GM12891 (cell line): ENCODE data around the gene C11orf16. TPM values are rescaled to one million over a fixed set of nuclear protein-coding genes. Genes with fewer than 3 reads are reported as not detected.
"Not testable (repeated sequence)": the region's sequence is repeated elsewhere in the genome, so short reads cannot be mapped to it uniquely, and the experiment has no call there.

Source experiments
- DNase-seq: peaks from one replicate; pipeline ENCODE4 v3.0.0; 2011; ENCODE audit warnings: low spot score; ENCODE audit not compliant: insufficient read length
- FAIRE-seq: peaks from 2 replicates; lab custom pipeline; 2011; peaks lifted over from hg19 to GRCh38; lab: Jason Lieb, UNC
- PAX5 ChIP-seq: IDR thresholded peaks from 2 replicates; pipeline ENCODE4 v1.6.1; 2011; ENCODE audit warnings: low read length, moderate library complexity, mild to moderate bottlenecking; ENCODE audit not compliant: insufficient read depth, severe bottlenecking
- POLR2A ChIP-seq: IDR thresholded peaks from 2 replicates; pipeline ENCODE4 v1.6.1; 2011; ENCODE audit warnings: low read depth, low read length, control low read depth
- POLR2AphosphoS5 ChIP-seq: IDR thresholded peaks from 2 replicates; pipeline ENCODE4 v1.6.1; 2011; ENCODE audit warnings: low read depth, low read length, control low read depth
- POU2F2 ChIP-seq: IDR thresholded peaks from 2 replicates; pipeline ENCODE4 v1.6.1; 2011; ENCODE audit warnings: low read depth, mild to moderate bottlenecking, control low read depth, low read length, moderate library complexity
- SPI1 ChIP-seq: IDR thresholded peaks from 2 replicates; pipeline ENCODE4 v1.6.1; 2011; ENCODE audit warnings: low read depth, low read length, control low read depth
- TAF1 ChIP-seq: IDR thresholded peaks from 2 replicates; pipeline ENCODE4 v1.6.1; 2011; ENCODE audit warnings: low read depth, low read length, control low read depth
- polyA plus RNA-seq: library from polyadenylated mRNA; unstranded; fragments of >200 nt; gene quantifications from one replicate; pipeline ENCODE4 v1.2.1, GENCODE V29; 2012; ENCODE audit warnings: low read depth, missing spikeins, inconsistent platforms; ENCODE audit not compliant: missing spikeins

Gene C11orf16, protein sequence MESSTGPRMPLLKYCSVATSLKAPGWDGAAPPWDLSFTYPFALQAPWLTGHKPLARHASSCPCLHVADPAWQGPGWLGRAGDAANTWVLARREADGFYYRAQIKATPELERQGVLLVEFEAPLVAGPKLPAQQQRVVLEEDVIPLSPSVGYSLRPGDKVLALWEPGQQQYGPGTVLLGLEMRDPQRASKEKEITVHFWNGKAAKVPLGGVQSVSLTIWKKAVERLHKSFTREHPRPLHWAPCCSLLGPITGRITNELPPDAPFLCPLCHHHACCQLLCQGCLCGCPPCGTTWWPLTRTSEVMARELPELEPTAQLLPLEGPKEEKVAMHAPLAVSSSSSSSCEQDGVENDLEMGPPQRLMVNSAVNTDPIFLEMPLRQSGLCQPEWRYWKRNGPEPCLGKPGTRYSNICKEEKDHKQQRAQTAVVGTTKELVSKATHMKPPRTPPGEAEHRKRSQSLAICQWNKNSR
- polyA plus RNA-seq, result not detected

DNA sequence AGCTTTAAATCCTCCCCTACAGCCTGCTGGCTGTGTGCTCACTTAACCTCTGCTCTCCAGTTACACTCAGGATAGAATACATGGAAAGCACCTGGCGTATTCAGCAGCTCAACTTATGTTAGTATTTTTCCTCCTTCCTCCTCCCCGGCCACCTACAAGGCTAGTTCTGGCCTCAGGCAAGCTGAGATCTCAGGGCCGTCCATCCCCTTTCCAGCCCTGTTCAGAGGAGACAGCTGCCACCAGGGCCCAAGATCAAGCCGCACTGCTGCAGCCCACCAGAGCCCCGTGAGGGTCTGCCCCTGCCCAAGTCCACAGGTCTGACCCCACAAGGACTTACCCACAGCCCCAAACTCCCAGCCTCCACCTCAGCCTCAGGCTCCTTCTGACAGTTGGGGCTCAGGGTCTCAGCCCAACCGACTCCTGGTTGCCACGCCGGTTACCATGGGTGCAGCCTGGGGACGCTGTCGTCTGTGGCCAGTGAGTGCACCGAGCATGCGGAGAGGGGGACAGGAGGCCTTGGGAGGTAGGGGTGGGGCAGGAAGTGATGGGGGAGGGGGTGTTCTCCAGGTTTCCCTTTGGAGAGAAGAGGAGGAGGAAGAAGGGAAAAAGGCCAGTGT lies at the start of gene C11orf16:
C11orf16 (minus strand) TSS at position 384 of the 617 bp plus-strand sequence. CDS start 639 bp downstream, outside the sequence.
- no peak for DNase-seq
- FAIRE-seq, result no peak
- TF ChIP-seq POLR2A, result no peak
- TF ChIP-seq POU2F2, result no peak
- TF ChIP-seq POLR2AphosphoS5, result no peak
- TF ChIP-seq TAF1, result no peak
- TF ChIP-seq PAX5, result no peak
- no peak for TF ChIP-seq SPI1

DNA sequence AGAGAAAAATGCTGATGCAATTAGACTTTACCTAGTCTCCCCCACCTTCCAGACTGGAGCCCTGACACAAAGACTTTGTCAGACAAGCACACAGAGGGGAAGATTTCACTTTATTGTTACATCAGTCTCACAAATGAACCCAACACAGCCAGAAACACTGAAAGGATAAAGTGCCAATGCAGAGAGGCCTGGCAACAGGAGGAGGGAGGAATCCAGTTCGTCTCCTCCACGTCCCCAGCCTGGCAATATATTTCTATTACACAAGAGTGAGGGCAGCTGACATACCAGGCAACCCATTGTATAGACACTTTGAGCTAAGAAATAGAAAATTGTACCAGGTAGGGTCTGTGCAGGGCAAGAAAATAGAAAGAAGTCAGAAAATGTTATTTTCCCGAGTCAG lies 47.7 kb upstream of the C11orf16 start:
- DNase-seq (no peak), FAIRE-seq (no peak)
- TF ChIP-seq POLR2A (no peak), PAX5 (no peak), POLR2AphosphoS5 (no peak), POU2F2 (no peak), TAF1 (no peak), SPI1 (no peak)

DNA sequence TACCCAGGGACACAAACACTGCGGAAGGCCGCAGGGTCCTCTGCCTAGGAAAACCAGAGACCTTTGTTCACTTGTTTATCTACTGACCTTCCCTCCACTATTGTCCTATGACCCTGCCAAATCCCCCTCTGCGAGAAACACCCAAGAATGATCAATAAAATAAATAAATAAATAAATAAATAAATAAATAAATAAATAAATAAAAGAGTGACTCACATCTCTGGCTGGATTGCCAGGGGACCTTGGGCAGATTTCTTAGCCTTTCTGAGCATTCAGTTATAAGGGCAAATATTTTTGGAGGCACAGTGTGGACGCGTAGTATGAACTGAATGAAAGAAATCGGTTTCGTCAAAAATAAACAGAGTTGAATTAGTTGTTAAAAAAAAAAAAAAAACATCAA lies 46.6 kb upstream of the C11orf16 start:
- FAIRE-seq, DNase-seq: not testable (repeated sequence)

DNA sequence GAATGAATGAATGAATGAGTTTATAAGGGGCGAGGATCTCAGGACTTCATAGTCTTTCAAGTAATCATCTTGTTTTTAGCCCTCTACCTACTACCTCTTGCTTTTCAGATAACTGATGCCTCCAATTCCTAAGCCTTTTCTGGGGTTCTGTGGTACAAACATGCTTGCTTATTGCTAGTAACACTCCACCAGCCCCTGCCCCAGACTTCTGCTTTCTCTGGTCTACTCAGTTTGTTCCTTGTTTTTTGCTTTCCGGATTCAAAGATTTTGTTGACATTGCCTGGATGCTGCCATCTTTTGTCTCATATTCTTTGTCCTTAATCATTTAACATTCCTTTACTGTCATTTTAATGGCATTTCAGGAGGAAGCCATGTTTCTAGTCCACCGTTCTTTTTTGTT lies 40.4 kb upstream of the C11orf16 start:
- no peak for TF ChIP-seq TAF1
- no peak for TF ChIP-seq POLR2AphosphoS5
- no peak for TF ChIP-seq POLR2A
- no peak for TF ChIP-seq SPI1
- no peak for TF ChIP-seq PAX5
- TF ChIP-seq POU2F2, result no peak
- DNase-seq, result no peak

DNA sequence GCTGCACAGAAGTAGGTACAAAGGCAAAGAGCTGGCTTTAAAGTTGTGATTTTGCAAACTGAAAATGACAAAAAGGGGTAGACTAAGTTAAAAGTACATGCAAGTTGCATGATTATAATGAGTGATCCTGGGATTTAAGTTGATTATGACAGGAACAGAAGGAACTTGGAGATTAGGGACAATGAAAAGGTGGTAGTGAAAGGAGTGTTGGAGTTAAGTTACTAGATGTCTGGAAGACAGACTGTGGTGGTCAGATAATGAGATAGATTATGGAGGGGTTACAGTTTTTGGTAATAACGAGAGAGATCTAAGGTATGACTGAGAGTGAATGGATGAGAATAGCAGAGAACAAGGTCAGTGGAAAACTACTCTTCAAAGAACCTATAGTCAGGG lies 39.2 kb upstream of the C11orf16 start:
- FAIRE-seq, result no peak
- no peak for TF ChIP-seq PAX5
- TF ChIP-seq SPI1, result no peak
- no peak for TF ChIP-seq POLR2AphosphoS5
- TF ChIP-seq TAF1, result no peak
- no peak for TF ChIP-seq POU2F2
- no peak for TF ChIP-seq POLR2A
- DNase-seq, result no peak

More for the DNA sequence above, 40.4 kb upstream of the C11orf16 start:
- FAIRE-seq, result no peak

DNA sequence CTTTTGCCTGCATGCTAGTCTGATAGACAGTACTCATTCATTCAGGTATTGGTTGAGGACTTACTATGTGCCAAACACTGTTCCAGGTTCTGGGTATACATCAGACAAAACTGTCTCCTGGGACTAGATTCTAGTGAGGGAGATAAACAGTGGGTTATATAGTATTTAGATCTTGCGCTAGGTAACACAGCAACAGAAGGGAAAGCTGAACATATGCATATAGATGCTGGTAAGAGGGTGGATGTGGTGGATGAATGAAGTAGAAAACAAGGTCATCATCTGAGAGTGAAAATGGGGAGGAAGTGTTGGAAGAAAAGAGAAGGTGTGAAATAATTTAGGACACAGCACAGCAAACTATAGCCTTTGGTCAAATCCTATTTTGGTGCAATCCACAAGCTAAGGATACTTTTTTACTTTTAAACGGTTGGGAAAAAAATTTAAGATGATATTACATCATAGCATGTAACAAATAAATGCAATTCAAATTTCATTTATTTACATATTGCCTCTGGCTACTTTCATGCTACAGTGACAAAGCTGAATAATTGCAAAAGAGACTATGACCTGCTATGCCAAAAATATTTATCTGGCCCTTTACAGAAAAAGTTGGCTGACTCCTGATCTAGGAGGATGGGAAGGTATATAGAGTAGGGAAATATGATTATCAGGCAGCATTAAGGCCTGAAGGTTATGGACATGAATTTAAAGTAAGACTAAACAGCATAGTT lies 38.6 kb upstream of the C11orf16 start:
- no peak for FAIRE-seq
- TF ChIP-seq POLR2AphosphoS5, result no peak
- TF ChIP-seq PAX5, result no peak
- TF ChIP-seq POU2F2, result no peak
- TF ChIP-seq SPI1, result no peak
- no peak for TF ChIP-seq TAF1
- no peak for TF ChIP-seq POLR2A
- no peak for DNase-seq

DNA sequence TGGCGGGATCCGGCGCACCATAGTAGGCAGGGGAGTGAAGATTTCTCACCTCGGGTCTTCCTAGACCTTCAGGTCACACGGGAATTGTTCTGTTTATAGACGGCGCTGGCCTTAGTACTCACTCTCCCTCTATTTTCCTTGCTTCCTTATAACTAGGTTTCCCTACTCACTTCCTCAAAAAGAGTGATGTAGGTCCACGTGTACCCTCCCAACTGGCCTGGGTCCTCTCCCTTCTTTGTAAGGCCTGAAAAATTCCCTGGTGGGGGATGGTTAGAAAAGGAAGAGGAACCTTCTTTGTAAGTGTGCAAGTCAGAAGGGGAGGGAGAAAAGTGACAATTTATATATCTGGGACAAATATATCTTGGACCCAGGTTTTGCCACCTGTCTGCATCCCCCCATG lies 34.4 kb upstream of the C11orf16 start:
- FAIRE-seq, result no peak
- TF ChIP-seq POU2F2 (no peak), SPI1 (peak; percentile 31)
- DNase-seq, result no peak

DNA sequence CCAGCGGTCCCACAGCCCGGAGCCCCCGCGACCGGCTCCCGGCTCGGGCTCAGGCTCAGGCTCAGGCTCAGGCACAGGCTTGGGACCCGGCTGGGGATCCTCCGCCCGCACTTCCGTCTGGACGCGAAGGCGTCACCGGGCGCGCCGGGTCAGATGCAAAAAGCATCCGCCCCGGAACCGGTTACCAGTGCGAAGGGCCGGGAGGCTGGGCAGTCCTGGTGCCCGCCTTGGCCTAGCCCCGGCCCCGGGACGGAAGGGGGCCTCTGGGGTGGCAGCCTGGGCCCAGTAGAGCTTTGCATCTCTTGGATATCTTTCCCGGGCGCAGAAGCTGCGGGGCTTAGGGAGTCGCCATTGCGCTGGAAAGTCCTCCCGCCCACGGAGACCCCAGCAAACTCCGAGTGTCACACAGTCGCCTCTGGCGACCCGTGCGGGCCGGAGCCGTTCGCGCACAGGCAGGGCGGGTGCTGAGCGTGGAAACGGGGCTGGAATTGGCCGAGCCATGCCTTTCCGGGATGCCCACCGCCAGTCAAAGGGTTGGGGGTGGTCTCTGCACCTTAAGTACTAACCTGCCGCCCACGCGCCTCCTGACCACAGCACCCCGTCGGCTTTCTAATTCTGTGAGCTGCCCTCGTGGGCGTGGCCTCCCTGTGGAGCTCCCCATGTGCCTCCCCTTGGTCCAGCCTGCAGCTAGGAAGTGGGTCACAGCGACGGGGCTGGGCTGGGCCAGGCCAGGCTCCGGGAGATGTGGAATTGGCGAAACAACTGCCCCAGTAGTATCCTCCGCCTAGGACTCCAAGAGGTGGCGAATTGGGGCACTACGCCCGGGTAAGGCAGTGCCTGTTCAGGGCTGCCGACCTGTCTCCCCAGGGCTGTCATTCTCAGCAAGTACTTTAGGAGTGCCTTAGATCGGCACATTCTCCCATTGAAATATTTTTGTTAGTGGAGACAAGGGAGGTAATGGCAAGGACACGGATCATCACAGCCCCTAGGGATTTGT lies 31.9 kb upstream of the C11orf16 start, which contains the start of gene TMEM9B:
TMEM9B (minus strand) TSS at position 119 of the 997 bp plus-strand sequence. CDS start 129 bp downstream, outside the sequence.
- TF ChIP-seq SPI1, result peak; percentile 58
- peak; percentile 45 for TF ChIP-seq TAF1
- no peak for TF ChIP-seq PAX5
- TF ChIP-seq POLR2AphosphoS5, result peak; percentile 83
- TF ChIP-seq POLR2A, result peak; percentile 41; the same call in 1 of the 2 replicates
- peak; percentile 89 for TF ChIP-seq POU2F2
- FAIRE-seq (peak; percentile 98), DNase-seq (peak; percentile 79)
